Cortex of kidney (tissue), 1 donor: ENCODE results near the gene XRCC3.
"Not testable (repeated sequence)": the region's sequence is repeated elsewhere in the genome, so short reads cannot be mapped to it uniquely, and the experiment has no call there.

Source experiments
- DNase-seq: peaks from one replicate; lab custom pipeline; 2025; lab: John Stamatoyannopoulos, UW

The XRCC3 gene

DNA sequence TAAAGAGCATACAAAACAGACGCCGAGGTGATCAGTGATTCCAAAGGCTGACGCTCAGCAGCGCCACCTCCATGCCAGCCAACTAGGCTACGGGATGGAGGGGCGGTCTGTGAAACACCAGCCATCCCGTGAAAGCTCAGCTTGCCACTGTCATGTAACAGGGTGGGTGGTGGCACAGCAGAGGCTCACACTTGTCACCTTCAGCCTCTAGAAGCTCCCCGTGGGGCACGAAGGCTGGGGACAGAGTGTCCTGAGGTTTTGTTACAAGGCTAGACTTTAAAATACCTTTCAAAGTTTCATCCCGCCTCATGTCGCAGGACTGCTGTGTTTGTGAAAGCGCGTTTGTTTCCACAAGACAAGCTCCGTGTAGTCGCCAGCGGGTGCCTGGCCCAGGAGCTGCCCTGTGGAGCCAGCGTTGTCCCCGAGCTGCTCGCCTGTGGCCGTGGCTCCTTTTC, 20.7 kb downstream of the XRCC3 start:
- DNase-seq = no peak

DNA sequence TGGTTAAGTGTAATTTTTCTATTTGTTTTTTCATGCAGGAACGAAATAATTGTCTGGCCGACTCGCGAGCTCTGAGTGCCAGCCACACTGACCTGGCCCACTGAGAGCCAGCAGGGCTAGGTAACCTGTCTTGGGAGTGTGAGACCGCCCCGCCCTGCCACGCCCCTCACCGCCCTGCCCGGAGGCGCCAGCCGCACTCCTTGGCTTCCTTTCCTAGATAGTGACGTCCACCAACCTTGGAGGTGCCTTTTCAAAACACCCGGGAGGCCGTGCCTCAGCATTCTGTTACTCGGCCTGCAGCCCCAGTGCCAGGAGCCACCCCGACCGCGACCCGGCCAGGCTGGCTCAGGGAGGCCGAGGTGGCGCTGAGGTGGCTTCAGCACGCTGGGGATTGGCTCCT, 21.7 kb downstream of the XRCC3 start:
- DNase-seq = no peak

DNA sequence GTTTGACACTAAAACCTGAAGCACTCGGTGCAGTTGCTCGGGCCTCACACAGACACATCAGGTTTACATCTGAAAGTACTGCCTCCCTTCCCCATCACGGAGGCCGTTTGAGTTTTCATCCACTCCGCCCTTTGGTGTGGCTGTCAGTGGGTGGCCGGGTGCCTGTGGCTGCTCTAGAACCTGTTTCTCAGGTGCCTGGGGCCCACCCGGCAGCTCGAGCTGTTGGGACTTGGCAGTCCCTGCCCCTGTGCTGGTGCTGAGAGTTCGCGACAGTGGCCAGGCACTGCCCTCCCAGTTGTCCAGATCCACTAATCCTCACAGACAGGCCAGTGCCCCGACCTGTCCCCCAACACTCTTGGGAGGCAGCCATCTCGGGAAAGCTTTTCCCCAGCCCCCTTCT, 22.4 kb downstream of the XRCC3 start:
- no peak for DNase-seq

DNA sequence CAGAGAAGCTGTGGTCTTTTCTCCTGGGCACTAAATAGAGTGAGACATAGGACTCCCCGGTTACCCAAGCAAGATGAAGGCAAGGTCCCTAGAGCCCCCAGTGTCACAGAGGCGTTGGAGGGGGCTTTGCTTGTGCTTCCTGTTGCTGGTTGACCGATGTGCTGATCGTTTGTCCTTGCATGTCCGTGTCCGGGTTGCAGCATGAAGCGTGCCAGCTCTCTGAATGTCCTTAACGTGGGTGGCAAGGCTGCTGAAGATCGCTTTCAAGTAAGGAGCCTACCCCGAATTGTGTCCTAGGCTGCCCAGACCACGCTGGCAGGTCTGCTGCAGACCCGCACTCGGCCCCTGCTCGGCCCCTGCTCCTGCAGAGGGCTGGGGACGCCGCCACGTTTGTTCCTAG, 23.1 kb downstream of the XRCC3 start:
- no peak for DNase-seq

GRCh38 chr14:103691655-103692054, 23.6 kb downstream of the XRCC3 start:
- not testable (repeated sequence) for DNase-seq

DNA sequence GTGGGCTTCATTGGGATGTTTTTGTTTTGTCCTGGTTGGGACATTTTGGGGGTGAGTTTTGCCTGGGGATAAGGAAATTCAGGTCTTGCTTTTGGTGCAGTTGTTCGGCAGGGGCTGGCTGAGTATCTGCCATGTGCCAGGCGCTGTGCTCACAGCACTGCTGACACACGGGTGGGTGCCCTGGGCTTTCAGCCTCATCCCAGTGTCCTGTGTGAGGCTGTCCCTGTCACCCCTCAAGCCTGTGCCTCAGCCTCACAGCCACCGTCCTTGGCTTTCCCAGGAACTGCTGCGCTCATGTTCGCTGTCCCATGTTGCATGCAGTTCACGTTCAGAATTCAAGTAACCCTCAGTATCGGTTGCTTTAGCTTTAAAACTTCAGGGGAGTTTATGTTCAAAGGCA, 24.9 kb downstream of the XRCC3 start:
- DNase-seq = no peak

GRCh38 chr14:103688906-103689902, 26.0 kb downstream of the XRCC3 start:
- no peak for DNase-seq

DNA sequence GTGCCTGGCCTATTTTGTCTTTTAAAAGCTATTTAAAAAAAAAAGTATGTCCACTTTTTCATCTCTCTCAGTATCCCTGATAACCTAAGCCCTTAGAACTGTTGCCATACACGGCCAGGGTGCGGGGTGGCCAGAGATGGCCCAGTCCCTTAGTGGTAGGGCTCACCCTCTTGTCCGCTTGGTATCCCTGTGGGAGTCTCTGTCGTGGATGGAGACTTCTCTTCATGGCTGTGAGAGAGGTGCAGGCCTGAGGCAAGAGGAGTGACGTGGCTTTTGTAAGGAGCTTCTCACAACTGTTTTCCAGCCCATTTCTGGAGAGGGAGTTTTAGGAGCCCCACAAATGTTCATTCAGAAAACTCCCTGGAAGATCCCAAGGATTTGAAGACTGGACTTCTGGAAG, 26.8 kb downstream of the XRCC3 start:
- DNase-seq = no peak

DNA sequence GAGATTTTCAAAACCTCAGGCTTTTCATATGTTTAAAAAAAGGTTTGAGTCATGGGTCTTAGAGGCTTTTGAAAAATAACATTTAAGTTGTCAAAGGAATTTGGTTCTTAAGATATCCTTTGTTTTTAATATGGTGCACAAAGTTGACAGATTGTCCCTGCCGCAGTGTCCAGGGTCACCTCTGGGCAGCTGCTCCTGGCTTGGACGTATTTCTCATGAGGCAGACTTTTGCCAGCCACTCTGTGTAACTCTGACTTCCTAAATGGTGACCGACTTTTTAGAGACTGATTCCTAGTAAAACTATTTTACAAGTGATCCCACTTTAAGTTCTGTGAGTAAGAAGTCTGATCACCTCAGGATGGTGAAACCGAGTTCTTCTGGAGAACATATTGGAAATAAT, 27.5 kb downstream of the XRCC3 start:
- DNase-seq = no peak

- no peak for DNase-seq
Measured at GRCh38 chr14:103686831-103687485, 28.3 kb downstream of the XRCC3 start.

- no peak for DNase-seq
Measured at GRCh38 chr14:103685276-103686211, 29.7 kb downstream of the XRCC3 start.

DNA sequence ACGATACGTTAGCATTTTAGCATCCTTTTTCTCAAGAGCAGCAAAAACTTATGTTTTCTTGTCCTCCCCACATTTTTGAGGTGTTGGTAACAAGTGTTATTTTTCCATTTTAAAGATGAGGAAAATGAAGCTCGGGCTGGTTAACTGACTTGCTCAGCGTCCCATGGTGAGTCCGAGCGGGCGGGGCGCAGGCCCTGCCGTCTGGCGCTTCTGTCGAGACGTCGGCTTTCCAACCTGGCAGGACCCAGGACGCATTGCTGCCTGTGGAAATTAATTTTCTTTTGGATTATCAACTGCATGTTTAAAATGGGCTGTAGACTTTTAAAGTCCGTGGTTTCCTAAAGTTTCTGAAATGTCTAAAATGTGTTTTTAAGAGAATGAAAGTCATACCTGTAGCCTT, 30.4 kb downstream of the XRCC3 start:
- DNase-seq = no peak

DNA sequence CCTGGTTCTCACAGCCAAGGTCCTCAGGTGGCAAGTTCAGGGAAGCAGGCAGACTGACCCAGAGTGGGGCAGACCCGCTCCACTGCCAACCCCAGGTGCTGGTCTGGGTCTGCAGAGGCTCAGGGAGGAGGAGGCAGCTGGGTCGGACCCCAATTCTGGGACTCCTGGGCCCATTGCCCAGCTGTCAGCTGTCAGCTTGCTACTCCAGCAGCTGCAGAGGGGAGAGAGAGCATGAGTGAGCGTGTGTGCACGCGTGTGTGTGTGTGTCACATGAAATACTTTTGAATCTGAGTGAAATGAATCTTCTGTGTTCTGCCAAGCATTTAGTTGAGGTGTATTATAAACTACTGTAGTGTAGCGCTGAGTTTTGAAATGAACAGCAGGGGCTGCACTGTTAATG, 30.8 kb downstream of the XRCC3 start:
- no peak for DNase-seq

- no peak for DNase-seq
Measured at GRCh38 chr14:103683139-103683538, 32.1 kb downstream of the XRCC3 start.

- DNase-seq = no peak
Measured at GRCh38 chr14:103680491-103681231, 34.6 kb downstream of the XRCC3 start.

- no peak for DNase-seq
Measured at GRCh38 chr14:103679351-103679750, 35.9 kb downstream of the XRCC3 start.

DNA sequence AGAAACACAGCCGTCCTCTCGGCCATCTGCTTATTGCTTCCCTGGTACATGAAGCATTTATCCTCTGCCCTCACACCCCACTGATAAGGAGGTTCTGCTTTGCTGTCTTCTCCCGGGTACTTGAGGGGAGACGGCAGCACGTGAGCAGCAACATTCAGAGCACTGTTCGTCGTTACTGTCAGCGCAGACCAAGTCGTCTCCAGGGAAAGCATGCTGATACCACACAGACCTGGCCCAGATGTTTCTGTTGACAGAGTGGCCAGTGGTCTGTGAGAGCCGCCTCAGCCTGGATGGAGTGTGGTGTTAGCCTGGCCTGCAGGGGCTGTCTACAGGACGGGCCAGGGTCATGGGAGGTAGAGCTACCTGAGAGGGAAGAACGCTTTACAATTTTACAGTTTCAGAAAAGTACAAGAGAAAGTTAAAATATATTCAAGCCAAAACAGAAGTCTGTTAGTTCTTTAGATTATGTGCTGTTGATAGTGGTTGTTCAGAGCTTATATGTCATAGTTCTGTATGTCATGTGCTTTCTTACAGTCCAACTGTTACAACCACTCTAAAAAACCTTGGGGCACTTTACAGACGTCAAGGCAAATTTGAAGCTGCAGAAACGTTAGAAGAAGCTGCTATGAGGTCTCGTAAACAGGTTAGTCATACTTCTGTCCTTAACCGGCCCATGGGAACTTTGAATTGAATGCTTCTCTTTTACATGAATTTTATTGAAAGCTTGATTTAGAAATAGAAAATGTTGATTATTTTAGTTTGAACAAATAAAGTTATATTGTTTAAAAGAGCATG, 38.2 kb downstream of the XRCC3 start:
- DNase-seq = no peak

DNA sequence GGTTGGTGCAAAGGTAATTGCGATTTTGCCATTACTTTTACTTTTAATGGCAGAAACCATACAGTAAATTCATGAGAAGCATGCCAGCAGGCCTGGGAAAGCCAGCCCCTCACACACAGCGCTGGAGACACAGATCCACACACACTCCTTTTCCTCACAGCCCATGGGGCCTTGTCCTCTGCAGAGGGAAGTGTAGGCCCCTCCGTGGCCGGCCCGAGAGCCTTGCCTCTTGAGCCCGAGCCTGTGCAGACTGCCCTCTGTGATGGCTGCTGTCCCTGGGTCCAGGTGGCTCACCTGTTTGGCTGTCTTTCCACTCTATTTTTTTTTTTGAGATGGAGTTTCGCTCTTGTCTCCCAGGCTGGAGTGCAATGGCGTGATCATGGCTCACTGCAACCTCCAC, 39.3 kb downstream of the XRCC3 start:
- DNase-seq = no peak

DNA sequence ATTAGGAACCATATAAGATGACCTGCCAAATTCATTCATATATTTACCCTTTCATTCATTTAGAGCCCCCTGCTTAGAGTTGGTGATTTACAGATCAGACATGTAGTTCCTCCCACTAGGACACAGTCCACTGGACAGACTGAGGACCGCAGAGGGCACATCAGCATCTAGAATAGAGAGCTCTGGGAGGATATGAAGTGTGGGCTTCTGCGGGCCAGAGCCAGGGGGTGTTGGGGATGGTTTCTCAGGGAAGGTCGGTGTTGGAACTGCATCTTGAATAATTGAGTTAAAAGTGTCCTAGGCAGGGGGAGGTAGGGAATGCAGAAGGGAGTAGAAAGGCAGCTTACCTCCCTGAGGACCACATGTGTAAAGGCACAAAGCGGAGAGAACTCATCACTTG, 43.3 kb downstream of the XRCC3 start:
- no peak for DNase-seq

DNA sequence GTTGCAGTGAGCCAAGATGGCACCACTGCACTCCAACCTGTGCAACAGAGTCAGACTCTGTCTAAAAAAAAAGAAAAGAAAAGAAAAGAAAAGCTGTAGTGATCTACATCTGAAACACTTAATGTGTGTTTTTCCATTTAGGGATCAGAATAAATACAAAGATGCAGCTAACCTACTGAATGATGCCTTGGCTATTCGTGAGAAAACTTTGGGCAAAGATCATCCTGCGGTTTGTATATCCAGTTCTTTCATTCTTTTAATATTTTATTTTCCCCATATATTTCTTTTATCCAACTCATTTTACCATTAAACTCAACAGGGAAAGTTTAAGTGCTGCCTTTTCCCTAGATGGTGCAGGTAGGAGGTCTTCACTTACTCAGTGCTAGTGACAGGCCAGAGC, 45.9 kb downstream of the XRCC3 start:
- no peak for DNase-seq

GRCh38 chr14:103668117-103668516, 47.1 kb downstream of the XRCC3 start:
- no peak for DNase-seq
